Measurements from ENCODE around the gene CDNF. TPM values are rescaled to one million over a fixed set of nuclear protein-coding genes. Genes with fewer than 3 reads are reported as not detected.
A peak's percentile ranks its signal among the peaks of the same experiment; 100 is the strongest.
"Not testable (repeated sequence)": the region's sequence is repeated elsewhere in the genome, so short reads cannot be mapped to it uniquely, and the experiment has no call there.

CDNF gene
- total and polyA plus RNA-seq, 4 donors: 1.5 to 5.9 (median 2.9) TPM

DNA sequence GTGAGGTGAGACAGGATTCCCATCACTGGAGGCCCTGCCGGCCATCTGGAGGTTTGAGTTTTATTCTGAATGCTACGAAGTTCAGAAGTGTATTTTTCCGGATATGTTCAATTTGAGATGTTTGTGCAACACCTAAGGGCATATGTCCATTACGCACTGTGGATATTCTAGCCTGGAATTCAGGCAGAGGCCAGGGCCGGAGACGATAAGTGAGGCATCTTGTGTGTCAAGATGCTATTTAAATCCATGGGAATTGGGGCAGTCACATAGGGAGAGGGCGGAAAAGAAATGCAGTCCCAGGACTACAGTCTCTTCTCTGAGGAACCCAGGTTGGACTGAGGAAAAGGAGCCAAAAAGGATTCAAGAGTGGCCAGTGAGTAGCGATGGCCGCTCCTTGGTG lies 38.9 kb upstream of the CDNF start (continued):
- TF ChIP-seq, protein P1, sequence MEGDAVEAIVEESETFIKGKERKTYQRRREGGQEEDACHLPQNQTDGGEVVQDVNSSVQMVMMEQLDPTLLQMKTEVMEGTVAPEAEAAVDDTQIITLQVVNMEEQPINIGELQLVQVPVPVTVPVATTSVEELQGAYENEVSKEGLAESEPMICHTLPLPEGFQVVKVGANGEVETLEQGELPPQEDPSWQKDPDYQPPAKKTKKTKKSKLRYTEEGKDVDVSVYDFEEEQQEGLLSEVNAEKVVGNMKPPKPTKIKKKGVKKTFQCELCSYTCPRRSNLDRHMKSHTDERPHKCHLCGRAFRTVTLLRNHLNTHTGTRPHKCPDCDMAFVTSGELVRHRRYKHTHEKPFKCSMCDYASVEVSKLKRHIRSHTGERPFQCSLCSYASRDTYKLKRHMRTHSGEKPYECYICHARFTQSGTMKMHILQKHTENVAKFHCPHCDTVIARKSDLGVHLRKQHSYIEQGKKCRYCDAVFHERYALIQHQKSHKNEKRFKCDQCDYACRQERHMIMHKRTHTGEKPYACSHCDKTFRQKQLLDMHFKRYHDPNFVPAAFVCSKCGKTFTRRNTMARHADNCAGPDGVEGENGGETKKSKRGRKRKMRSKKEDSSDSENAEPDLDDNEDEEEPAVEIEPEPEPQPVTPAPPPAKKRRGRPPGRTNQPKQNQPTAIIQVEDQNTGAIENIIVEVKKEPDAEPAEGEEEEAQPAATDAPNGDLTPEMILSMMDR (IDR thresholded peaks at IDR 0.05; ENCODE audit: low read depth, low read length, missing input control): no peak

GRCh38 chr10:14875941-14876340 lies 38.1 kb upstream of the CDNF start:
- no peaks in the 10 kb centered on the region for H3K9me3 ChIP-seq (ENCODE audit: control insufficient read depth in 4 of 4, low read length in 3 of 4)
- no peak overlapping the region for H3K4me3 ChIP-seq (ENCODE audit: low read depth in 1 of 3, low read length in 3 of 3)
- peak overlapping the region in 1 of 2 donors; percentile 30 for H3K27ac ChIP-seq (ENCODE audit: low read depth in 1 of 2, low read length in 2 of 2)
- no peak for DNase-seq (ENCODE audit: low spot score)
- 81% methylated on average over 12 of the region's 12 CpGs for WGBS
- TF ChIP-seq MAX (IDR thresholded peaks at IDR 0.05): no peak
- peaks cover 2 to 18% (median 8%) of the 10 kb centered on the region in 4 donors for H3K4me1 ChIP-seq (ENCODE audit: control insufficient read depth in 4 of 4, insufficient read depth in 4 of 4, low read length in 3 of 4)
- H3K27me3 ChIP-seq (ENCODE audit: control insufficient read depth in 4 of 4, insufficient read depth in 4 of 4, low read length in 3 of 4): no peaks in the 10 kb centered on the region
- H3K9ac ChIP-seq (ENCODE audit: low read depth in 1 of 2, low read length in 2 of 2): no peak overlapping the region
- peaks cover 0 to 2% (median under 1%) of the 10 kb centered on the region in 4 donors for H3K36me3 ChIP-seq (ENCODE audit: control insufficient read depth in 4 of 4, insufficient read depth in 3 of 4, low read depth in 1 of 4, low read length in 3 of 4)

DNA sequence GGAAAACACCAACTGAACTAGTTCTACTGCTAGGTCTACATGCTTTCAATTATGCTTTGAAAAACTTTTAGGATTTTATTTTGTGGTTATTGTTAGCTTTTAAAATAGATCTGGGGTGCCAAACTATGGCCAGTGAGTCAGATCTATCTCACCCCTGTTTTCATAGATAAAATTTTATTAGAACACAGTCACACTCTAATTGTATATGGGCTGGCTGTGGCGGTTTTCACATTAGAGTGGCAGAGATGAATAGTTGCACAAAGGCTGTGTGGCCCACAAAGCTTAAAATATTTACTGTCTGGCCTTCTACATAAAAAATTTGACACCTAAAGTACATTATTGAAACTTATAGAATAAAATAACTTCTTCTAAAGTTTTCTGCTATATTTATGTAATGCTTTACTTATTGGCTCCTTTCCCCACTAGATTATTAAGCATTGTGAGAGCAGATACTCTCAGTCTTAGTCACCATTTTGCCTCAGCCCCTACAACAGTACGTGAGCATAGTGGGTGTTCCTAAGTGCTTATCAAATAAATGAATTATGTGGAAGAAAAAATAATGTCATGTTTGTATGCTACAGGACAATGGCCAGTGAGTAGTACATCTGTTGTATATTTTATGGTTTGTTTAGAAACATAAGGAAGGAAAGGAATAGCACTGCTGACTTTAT lies 35.4 kb upstream of the CDNF start:
- Histone ChIP-seq H3K27ac (ENCODE audit: low read depth in 1 of 2, low read length in 2 of 2) (no peak overlapping the region), H3K4me3 (ENCODE audit: low read depth in 1 of 3, low read length in 3 of 3) (no peak overlapping the region), H3K36me3 (ENCODE audit: control insufficient read depth in 4 of 4, insufficient read depth in 3 of 4, low read depth in 1 of 4, low read length in 3 of 4) (peaks cover 2 to 14% (median 8%) of the 10 kb centered on the region in 4 donors), H3K9ac (ENCODE audit: low read depth in 1 of 2, low read length in 2 of 2) (no peak overlapping the region), H3K27me3 (ENCODE audit: control insufficient read depth in 4 of 4, insufficient read depth in 4 of 4, low read length in 3 of 4) (no peaks in the 10 kb centered on the region), H3K9me3 (ENCODE audit: control insufficient read depth in 4 of 4, low read length in 3 of 4) (no peaks in the 10 kb centered on the region), H3K4me1 (ENCODE audit: control insufficient read depth in 4 of 4, insufficient read depth in 4 of 4, low read length in 3 of 4) (peaks cover 0 to 12% (median 6%) of the 10 kb centered on the region in 4 donors)
- TF ChIP-seq MAX (IDR thresholded peaks at IDR 0.05) (no peak), GABPA (IDR thresholded peaks at IDR 0.05 in 1 of 2, conservative IDR thresholded peaks at IDR 0.05 in 1 of 2) (no peak), FOXA1 (IDR thresholded peaks at IDR 0.05) (no peak), SP1 (IDR thresholded peaks at IDR 0.05) (no peak), JUND (IDR thresholded peaks at IDR 0.05) (no peak), FOXA2 (IDR thresholded peaks at IDR 0.05) (no peak), RAD21 (IDR thresholded peaks at IDR 0.05) (no peak), EGR1 (IDR thresholded peaks at IDR 0.05; ENCODE audit: low read depth in 2 of 2) (no peak), RXRA (IDR thresholded peaks at IDR 0.05) (no peak), HNF4G (IDR thresholded peaks at IDR 0.05) (no peak), REST (IDR thresholded peaks at IDR 0.05) (no peak), TAF1 (conservative IDR thresholded peaks at IDR 0.05) (no peak)
- TF ChIP-seq, protein P2, sequence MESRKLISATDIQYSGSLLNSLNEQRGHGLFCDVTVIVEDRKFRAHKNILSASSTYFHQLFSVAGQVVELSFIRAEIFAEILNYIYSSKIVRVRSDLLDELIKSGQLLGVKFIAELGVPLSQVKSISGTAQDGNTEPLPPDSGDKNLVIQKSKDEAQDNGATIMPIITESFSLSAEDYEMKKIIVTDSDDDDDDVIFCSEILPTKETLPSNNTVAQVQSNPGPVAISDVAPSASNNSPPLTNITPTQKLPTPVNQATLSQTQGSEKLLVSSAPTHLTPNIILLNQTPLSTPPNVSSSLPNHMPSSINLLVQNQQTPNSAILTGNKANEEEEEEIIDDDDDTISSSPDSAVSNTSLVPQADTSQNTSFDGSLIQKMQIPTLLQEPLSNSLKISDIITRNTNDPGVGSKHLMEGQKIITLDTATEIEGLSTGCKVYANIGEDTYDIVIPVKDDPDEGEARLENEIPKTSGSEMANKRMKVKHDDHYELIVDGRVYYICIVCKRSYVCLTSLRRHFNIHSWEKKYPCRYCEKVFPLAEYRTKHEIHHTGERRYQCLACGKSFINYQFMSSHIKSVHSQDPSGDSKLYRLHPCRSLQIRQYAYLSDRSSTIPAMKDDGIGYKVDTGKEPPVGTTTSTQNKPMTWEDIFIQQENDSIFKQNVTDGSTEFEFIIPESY (IDR thresholded peaks at IDR 0.05): no peak
- TF ChIP-seq, protein P3, sequence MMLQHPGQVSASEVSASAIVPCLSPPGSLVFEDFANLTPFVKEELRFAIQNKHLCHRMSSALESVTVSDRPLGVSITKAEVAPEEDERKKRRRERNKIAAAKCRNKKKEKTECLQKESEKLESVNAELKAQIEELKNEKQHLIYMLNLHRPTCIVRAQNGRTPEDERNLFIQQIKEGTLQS (IDR thresholded peaks at IDR 0.05): no peak
- DNase-seq (ENCODE audit: low spot score): no peak
- WGBS: 89% methylated on average over 2 of the region's 2 CpGs

DNA sequence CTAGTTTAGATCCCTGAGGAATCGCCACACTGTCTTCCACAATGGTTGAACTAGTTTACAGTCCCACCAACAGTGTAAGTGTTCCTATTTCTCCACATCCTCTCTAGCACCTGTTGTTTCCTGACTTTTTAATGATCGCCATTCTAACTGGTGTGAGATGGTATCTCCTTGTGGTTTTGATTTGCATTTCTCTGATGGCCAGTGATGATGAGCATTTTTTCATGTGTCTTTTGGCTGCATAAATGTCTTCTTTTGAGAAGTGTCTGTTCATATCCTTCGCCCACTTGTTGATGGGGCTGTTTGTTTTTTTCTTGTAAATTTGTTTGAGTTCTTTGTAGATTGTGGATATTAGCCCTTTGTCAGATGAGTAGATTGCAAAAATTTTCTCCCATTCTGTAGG lies 27.0 kb upstream of the CDNF start:
- H3K9me3 ChIP-seq (ENCODE audit: control insufficient read depth in 4 of 4, low read length in 3 of 4); H3K4me3 ChIP-seq (ENCODE audit: low read depth in 1 of 3, low read length in 3 of 3); H3K4me1 ChIP-seq (ENCODE audit: control insufficient read depth in 4 of 4, insufficient read depth in 4 of 4, low read length in 3 of 4); H3K27me3 ChIP-seq (ENCODE audit: control insufficient read depth in 4 of 4, insufficient read depth in 4 of 4, low read length in 3 of 4); H3K27ac ChIP-seq (ENCODE audit: low read depth in 1 of 2, low read length in 2 of 2); DNase-seq (ENCODE audit: low spot score); H3K9ac ChIP-seq (ENCODE audit: low read depth in 1 of 2, low read length in 2 of 2): not testable (repeated sequence)
- 96% methylated on average over 3 of the region's 3 CpGs for WGBS
- peaks cover 0 to 23% (median 15%) of the 10 kb centered on the region in 4 donors for H3K36me3 ChIP-seq (ENCODE audit: control insufficient read depth in 4 of 4, insufficient read depth in 3 of 4, low read depth in 1 of 4, low read length in 3 of 4)
